GM23248 (cell line): ENCODE measurements around the gene PPP1CB. TPM values are rescaled to one million over a fixed set of nuclear protein-coding genes. Genes with fewer than 3 reads are reported as not detected.

Experiments
- DNase-seq: peaks from one replicate; pipeline ENCODE4 v3.0.0-alpha.2; 2015
- H2AFZ ChIP-seq: fragments of 200-600 bp; sonication (generic); 2 replicates; pipeline ENCODE4 v1.6.1; 2016; ENCODE audit warnings: antibody characterized with exemption
- H3F3A ChIP-seq: fragments of 200-600 bp; sonication (generic); 2 replicates; pipeline ENCODE4 v1.6.1; 2016; ENCODE audit warnings: mild to moderate bottlenecking, antibody characterized with exemption, mixed run types; ENCODE audit not compliant: insufficient read depth
- H3K27ac ChIP-seq: fragments of 200-600 bp; sonication (generic); 2 replicates; pipeline ENCODE4 v1.5.1; 2016; ENCODE audit warnings: mild to moderate bottlenecking
- H3K27me3 ChIP-seq: fragments of 200-600 bp; sonication (generic); replicated peaks from 2 replicates; pipeline ENCODE4 v1.6.1; 2016; ENCODE audit warnings: mild to moderate bottlenecking; ENCODE audit not compliant: insufficient read depth
- H3K36me3 ChIP-seq: fragments of 200-600 bp; sonication (generic); 2 replicates; pipeline ENCODE4 v1.6.1; 2016; ENCODE audit warnings: low read depth, mild to moderate bottlenecking
- H3K4me1 ChIP-seq: fragments of 200-600 bp; sonication (generic); 2 replicates; pipeline ENCODE4 v1.6.1; 2016; ENCODE audit warnings: mild to moderate bottlenecking; ENCODE audit not compliant: insufficient read depth
- H3K4me2 ChIP-seq: fragments of 200-600 bp; sonication (generic); one replicate; pipeline ENCODE4 v1.6.1; 2016; ENCODE audit warnings: mild to moderate bottlenecking; ENCODE audit not compliant: unreplicated experiment
- H3K4me3 ChIP-seq: fragments of 200-600 bp; sonication (generic); 2 replicates; pipeline ENCODE4 v1.5.1; 2016; ENCODE audit warnings: mild to moderate bottlenecking
- H3K79me2 ChIP-seq: fragments of 200-600 bp; sonication (generic); 2 replicates; pipeline ENCODE4 v1.6.1; 2016; ENCODE audit warnings: mild to moderate bottlenecking; ENCODE audit not compliant: insufficient read depth
- H3K9ac ChIP-seq: fragments of 200-600 bp; sonication (generic); 2 replicates; pipeline ENCODE4 v1.6.1; 2016; ENCODE audit warnings: mild to moderate bottlenecking
- H3K9me2 ChIP-seq: fragments of 200-600 bp; sonication (generic); 2 replicates; pipeline ENCODE4 v1.6.1; 2016; ENCODE audit warnings: mixed run types, mild to moderate bottlenecking, moderate library complexity; ENCODE audit not compliant: insufficient read depth
- H3K9me3 ChIP-seq: fragments of 200-600 bp; sonication (generic); one replicate; pipeline ENCODE4 v1.6.1; 2017; ENCODE audit warnings: low read depth
- H4K20me1 ChIP-seq: fragments of 200-600 bp; sonication (generic); 2 replicates; pipeline ENCODE4 v1.6.0; 2016; ENCODE audit not compliant: insufficient read depth
- EZH2 ChIP-seq: fragments of 200-600 bp; sonication (generic); IDR thresholded peaks from 2 replicates; pipeline ENCODE4 v1.6.1; 2018; ENCODE audit warnings: antibody characterized with exemption, mild to moderate bottlenecking; ENCODE audit not compliant: insufficient read depth, poor library complexity, severe bottlenecking
- EZH2phosphoT487 ChIP-seq: fragments of 200-600 bp; sonication (generic); IDR thresholded peaks from 2 replicates; pipeline ENCODE4 v1.6.1; 2018; ENCODE audit warnings: antibody characterized with exemption, moderate library complexity, mild to moderate bottlenecking, low read depth; ENCODE audit not compliant: insufficient read depth
- WGBS, 2 experiments: methylation state at CpG; one replicate each; pipeline ENCODE4 v1.1.6; 2015 to 2017; ENCODE audit warnings: low lambda C conversion rate in 2 of 2, low coverage in 1 of 2; ENCODE audit errors: missing lambda C conversion rate in 2 of 2; 5-methylcytosine and 5-hydroxymethylcytosine counted together
- in situ Hi-C: fragments of 300-500 bp; cut with MboI; formaldehyde crosslinking; loops from 2 replicates; pipeline ENCODE4 v1.15.0; 2020
- polyA plus RNA-seq: library from polyadenylated mRNA; unstranded; fragments of >200 nt; fragmentation: Nextera tagmentation; extraction: Ambion mirVana; gene quantifications from 2 replicates; pipeline ENCODE4 v1.2.1, GENCODE V29; 2016
- total RNA-seq: library from RNA; depleted of rRNA; stranded (reverse); fragments of >200 nt; shearing (Covaris generic); gene quantifications from 2 replicates; pipeline ENCODE4 v1.2.3, GENCODE V29; 2014

PPP1CB gene
- total and polyA plus RNA-seq, 2 experiments from 2014 or later = 122 to 127 TPM

DNA sequence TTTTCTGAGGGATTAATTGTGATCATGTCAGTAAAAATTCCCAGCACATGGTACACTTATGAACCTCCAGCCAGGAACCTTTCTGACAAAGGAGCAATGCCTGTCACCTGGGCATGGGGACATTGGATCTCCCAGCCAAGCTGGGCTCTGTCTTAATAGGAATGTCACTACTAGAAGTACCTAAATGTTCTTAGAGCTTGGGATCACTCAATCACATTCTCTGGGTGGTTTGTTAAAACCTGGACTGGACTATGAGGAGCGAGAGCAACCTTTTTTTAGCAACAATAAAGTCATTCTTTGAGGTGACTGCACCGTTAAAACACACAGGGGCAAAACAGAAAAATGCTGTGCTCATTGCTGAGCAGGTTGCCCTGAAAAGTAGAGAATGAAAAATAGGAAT is 6.4 kb upstream of the PPP1CB start:
- Histone ChIP-seq H2AFZ (no peak overlapping the region), H3K4me1 (peaks cover 4% of the 10 kb centered on the region), H3K4me2 (no peak overlapping the region), H3K9me3 (no peaks in the 10 kb centered on the region), H3K27me3 (no peaks in the 10 kb centered on the region), H3K9me2 (no peaks in the 10 kb centered on the region), H3K79me2 (no peaks in the 10 kb centered on the region), H3K27ac (no peak overlapping the region), H4K20me1 (no peaks in the 10 kb centered on the region), H3K9ac (no peak overlapping the region), H3K36me3 (no peaks in the 10 kb centered on the region), H3K4me3 (no peak overlapping the region), H3F3A (peaks cover 3% of the 10 kb centered on the region)
- TF ChIP-seq EZH2 (no peak), EZH2phosphoT487 (no peak)
- WGBS, 2 experiments = 87 to 91% methylated on average over 2 of the region's 2 CpGs
- no peak for DNase-seq
- in situ Hi-C loops = no loop called here

- Histone ChIP-seq H3K4me1 (peaks cover 9% of the 10 kb centered on the region), H3K9me3 (no peaks in the 10 kb centered on the region), H3F3A (peaks cover 10% of the 10 kb centered on the region), H3K4me3 (no peak overlapping the region), H3K27me3 (no peaks in the 10 kb centered on the region), H3K36me3 (no peaks in the 10 kb centered on the region), H3K27ac (no peak overlapping the region), H2AFZ (no peak overlapping the region), H3K9ac (no peak overlapping the region), H3K4me2 (no peak overlapping the region), H3K9me2 (no peaks in the 10 kb centered on the region), H4K20me1 (no peaks in the 10 kb centered on the region), H3K79me2 (no peaks in the 10 kb centered on the region)
- no peak for DNase-seq
- in situ Hi-C loops = no loop called here
- TF ChIP-seq EZH2 (no peak), EZH2phosphoT487 (no peak)
- 96% methylated on average over 4 of the region's 4 CpGs for WGBS, 2 experiments
These were observed 5.8 kb upstream of the PPP1CB start for GRCh38 chr2:28745876-28746275.

DNA sequence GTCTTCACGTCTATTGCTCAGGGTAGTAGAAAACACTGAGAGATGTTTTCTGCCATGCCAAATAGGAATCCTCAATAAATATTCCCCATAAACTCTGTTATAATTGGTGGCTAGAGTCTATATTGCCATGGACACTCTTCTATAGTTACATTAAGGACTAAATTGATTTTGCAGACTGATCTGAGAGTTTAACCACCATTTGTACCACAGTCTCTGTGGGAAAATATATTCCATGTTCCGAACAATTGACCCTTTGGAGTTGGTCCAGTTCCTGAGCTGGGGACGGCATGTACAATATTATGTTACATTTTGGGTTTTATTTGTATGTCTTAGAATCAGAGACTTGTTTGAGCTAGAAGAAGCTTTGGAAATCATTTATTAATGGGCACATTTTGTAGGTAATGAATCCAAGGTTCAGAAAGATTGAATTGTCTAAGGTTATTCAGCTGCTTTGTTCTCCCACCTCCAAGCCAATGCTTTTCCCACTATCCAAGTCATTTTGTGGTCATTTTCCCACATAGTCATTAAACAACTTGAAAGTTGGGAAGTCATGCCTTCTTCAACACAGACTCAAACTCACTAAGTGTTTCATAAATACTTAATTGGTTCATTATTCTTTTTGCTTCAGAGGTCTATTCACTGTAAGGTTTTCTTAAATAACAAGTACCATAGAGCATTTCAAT is 5.1 kb upstream of the PPP1CB start:
- Histone ChIP-seq H3K9ac (no peak overlapping the region), H3K4me3 (no peak overlapping the region), H3K36me3 (no peaks in the 10 kb centered on the region), H3K27ac (no peak overlapping the region), H2AFZ (no peak overlapping the region), H3K4me2 (no peak overlapping the region), H3K4me1 (peaks cover 9% of the 10 kb centered on the region), H3K9me3 (no peaks in the 10 kb centered on the region), H3K79me2 (no peaks in the 10 kb centered on the region), H3F3A (peaks cover 14% of the 10 kb centered on the region), H3K9me2 (no peaks in the 10 kb centered on the region), H3K27me3 (no peaks in the 10 kb centered on the region), H4K20me1 (no peaks in the 10 kb centered on the region)
- no peak for TF ChIP-seq EZH2phosphoT487
- TF ChIP-seq EZH2 = no peak
- no peak for DNase-seq
- in situ Hi-C loops = no loop called here
- 92 to 95% methylated on average over 3 of the region's 3 CpGs for WGBS, 2 experiments

GRCh38 chr2:28747714-28748113 is 3.9 kb upstream of the PPP1CB start:
- peaks cover 9% of the 10 kb centered on the region for H3K4me1 ChIP-seq
- H3F3A ChIP-seq = peaks cover 14% of the 10 kb centered on the region
- in situ Hi-C loops = no loop called here
- no peaks in the 10 kb centered on the region for H3K9me3 ChIP-seq
- peaks cover 9% of the 10 kb centered on the region for H3K79me2 ChIP-seq
- no peak overlapping the region for H3K9ac ChIP-seq
- no peak overlapping the region for H3K4me2 ChIP-seq
- DNase-seq = no peak
- H4K20me1 ChIP-seq = no peaks in the 10 kb centered on the region
- H3K9me2 ChIP-seq = no peaks in the 10 kb centered on the region
- no peak overlapping the region for H2AFZ ChIP-seq
- WGBS, 2 experiments = 92 to 100% methylated on average over 1 of the region's 1 CpG
- TF ChIP-seq EZH2 (no peak), EZH2phosphoT487 (no peak)
- no peaks in the 10 kb centered on the region for H3K27me3 ChIP-seq
- no peaks in the 10 kb centered on the region for H3K36me3 ChIP-seq
- no peak overlapping the region for H3K27ac ChIP-seq
- no peak overlapping the region for H3K4me3 ChIP-seq

GRCh38 chr2:28748176-28748575 is 3.5 kb upstream of the PPP1CB start:
- in situ Hi-C loops = no loop called here

More at GRCh38 chr2:28748176-28748575, 3.5 kb upstream of the PPP1CB start:
- H3K36me3 ChIP-seq = no peaks in the 10 kb centered on the region
- no peaks in the 10 kb centered on the region for H3K9me3 ChIP-seq
- H3K4me1 ChIP-seq = peaks cover 9% of the 10 kb centered on the region
- WGBS, 2 experiments = 89 to 99% methylated on average over 2 of the region's 2 CpGs
- DNase-seq = no peak
- H3F3A ChIP-seq = peaks cover 16% of the 10 kb centered on the region
- no peak overlapping the region for H3K27ac ChIP-seq
- no peaks in the 10 kb centered on the region for H3K9me2 ChIP-seq
- no peak overlapping the region for H3K4me2 ChIP-seq
- H3K27me3 ChIP-seq = no peaks in the 10 kb centered on the region
- H3K9ac ChIP-seq = no peak overlapping the region
- H4K20me1 ChIP-seq = no peaks in the 10 kb centered on the region
- TF ChIP-seq EZH2phosphoT487 (no peak), EZH2 (no peak)
- no peak overlapping the region for H3K4me3 ChIP-seq
- H3K79me2 ChIP-seq = peaks cover 14% of the 10 kb centered on the region
- H2AFZ ChIP-seq = no peak overlapping the region
